ENCODE data around the gene MAP3K14. TPM values are rescaled to one million over a fixed set of nuclear protein-coding genes. Genes with fewer than 3 reads are reported as not detected.
A peak's percentile ranks its signal among the peaks of the same experiment; 100 is the strongest.

The MAP3K14 gene
- total RNA-seq, 1 donor from 2014 or later: 11.5 TPM

DNA sequence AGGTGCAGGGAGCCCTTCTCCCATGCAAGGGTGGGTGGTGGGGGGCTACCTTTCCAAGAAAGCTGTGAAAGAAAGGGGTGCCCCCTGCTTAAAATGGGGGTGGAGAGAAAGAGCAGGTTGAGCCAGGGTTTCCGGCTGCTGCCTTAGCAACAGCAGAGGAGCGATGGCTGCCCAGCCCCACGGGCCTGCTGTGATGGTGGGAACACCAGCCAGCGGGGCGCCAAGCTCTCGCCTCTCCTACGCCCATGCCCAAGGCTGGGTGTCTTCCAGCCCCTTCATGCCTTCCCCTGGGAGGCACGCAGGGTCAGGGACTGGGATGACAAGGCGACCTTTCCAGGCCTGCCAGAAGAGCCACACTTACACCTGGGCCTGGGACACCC lies 92.2 kb downstream of the MAP3K14 start:
- no peak overlapping the region for H3K27ac Mint-ChIP-seq (ENCODE audit: unreplicated experiment)
- no peaks in the 10 kb centered on the region for H3K36me3 Mint-ChIP-seq (ENCODE audit: low read depth)
- TF ChIP-seq, protein P1, sequence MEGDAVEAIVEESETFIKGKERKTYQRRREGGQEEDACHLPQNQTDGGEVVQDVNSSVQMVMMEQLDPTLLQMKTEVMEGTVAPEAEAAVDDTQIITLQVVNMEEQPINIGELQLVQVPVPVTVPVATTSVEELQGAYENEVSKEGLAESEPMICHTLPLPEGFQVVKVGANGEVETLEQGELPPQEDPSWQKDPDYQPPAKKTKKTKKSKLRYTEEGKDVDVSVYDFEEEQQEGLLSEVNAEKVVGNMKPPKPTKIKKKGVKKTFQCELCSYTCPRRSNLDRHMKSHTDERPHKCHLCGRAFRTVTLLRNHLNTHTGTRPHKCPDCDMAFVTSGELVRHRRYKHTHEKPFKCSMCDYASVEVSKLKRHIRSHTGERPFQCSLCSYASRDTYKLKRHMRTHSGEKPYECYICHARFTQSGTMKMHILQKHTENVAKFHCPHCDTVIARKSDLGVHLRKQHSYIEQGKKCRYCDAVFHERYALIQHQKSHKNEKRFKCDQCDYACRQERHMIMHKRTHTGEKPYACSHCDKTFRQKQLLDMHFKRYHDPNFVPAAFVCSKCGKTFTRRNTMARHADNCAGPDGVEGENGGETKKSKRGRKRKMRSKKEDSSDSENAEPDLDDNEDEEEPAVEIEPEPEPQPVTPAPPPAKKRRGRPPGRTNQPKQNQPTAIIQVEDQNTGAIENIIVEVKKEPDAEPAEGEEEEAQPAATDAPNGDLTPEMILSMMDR (conservative IDR thresholded peaks at IDR 0.05): no peak
- peaks cover 54% of the 10 kb centered on the region for H3K27me3 Mint-ChIP-seq (ENCODE audit: low read depth)
- DNase-seq (ENCODE audit: low read depth, low spot score): no peak
- H3K4me1 Mint-ChIP-seq: no peaks in the 10 kb centered on the region
- H3K4me3 Mint-ChIP-seq: no peak overlapping the region
- H3K9me3 Mint-ChIP-seq: no peaks in the 10 kb centered on the region

DNA sequence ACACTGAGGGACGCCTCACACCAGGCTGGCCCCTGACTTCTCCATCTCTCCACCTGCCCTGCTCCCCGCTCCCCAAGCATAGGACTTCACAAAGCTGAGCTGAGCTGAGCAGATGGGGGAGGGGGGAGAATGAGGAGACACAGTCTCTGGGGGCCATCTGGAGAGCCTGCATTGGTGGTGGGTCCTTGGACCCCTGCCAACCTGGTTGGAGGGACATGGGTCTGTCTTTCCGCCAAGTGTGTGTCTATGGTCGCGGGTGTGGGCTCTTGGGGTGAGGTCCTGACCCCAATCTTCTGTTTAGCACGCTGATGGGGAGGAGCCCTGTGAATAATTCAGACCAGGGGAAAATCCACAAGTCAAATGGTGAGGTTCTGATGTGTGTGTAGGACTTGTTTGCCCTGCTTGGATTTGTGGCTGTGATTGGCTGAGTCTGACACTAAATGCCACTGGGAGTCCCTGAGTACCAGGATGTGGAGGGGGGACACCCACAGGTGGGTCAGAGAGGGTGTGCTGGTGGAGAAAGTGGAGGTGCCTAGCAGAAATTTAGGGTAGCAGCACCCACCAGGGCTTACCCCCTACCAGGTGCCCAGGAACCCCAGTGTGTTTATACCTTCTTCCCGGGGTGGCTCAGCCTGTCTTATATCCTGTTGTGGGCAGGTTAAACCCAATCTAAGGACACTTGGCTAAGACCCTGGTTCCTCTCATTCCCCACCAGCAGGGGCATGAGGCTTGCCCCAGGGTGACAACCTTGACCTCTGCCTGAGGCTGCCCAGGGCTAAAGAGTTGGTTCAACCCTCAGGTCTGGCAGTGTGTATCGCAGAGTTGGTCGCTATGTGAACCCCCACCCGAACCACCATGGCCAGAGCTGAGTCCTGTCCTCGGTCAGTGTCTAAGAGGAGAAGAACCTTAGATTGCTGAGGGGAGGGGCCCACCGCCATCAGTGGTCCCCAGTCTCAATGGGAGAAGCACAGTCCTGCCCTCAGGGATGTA lies 93.0 kb downstream of the MAP3K14 start:
- H3K4me1 Mint-ChIP-seq: no peaks in the 10 kb centered on the region
- TF ChIP-seq, protein P1 (conservative IDR thresholded peaks at IDR 0.05): no peak
- no peak for DNase-seq (ENCODE audit: low read depth, low spot score)
- peaks cover 62% of the 10 kb centered on the region for H3K27me3 Mint-ChIP-seq (ENCODE audit: low read depth)
- H3K9me3 Mint-ChIP-seq: no peaks in the 10 kb centered on the region
- H3K36me3 Mint-ChIP-seq (ENCODE audit: low read depth): no peaks in the 10 kb centered on the region
- peak overlapping the region; percentile 41 for H3K4me3 Mint-ChIP-seq
- H3K27ac Mint-ChIP-seq (ENCODE audit: unreplicated experiment): no peak overlapping the region

DNA sequence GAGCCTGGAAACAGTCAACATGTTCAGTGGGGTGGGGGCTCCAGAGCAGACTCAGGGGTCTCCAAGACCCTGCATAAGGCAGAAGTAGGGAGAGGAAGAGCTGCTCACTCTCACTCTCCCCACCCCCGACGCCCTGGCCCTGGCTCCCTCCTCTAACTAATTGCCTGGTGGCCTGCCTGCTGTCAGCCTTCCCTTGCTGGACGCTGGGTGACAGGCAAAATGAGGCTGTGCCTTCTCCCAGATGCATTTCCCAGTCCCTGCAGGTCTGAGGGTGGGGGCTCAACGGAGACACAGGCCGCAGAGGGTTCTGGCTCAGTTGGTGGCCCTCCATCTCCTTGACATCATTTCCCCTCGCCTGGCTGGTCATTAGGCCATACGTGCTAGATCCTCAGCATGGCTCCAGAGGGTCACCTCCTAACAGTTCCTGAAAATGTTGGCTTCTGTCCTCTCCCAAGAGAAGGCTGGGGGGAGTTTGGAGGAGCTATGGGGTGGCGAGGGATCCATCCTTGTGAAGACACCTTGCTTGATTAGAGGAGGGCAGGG lies 93.8 kb downstream of the MAP3K14 start:
- no peak overlapping the region for H3K27ac Mint-ChIP-seq (ENCODE audit: unreplicated experiment)
- TF ChIP-seq, protein P1 (conservative IDR thresholded peaks at IDR 0.05): no peak
- no peaks in the 10 kb centered on the region for H3K9me3 Mint-ChIP-seq
- H3K4me1 Mint-ChIP-seq: no peaks in the 10 kb centered on the region
- peak overlapping the region; percentile 57 for H3K4me3 Mint-ChIP-seq
- H3K27me3 Mint-ChIP-seq (ENCODE audit: low read depth): peaks cover 64% of the 10 kb centered on the region
- DNase-seq (ENCODE audit: low read depth, low spot score): no peak
- no peaks in the 10 kb centered on the region for H3K36me3 Mint-ChIP-seq (ENCODE audit: low read depth)

DNA sequence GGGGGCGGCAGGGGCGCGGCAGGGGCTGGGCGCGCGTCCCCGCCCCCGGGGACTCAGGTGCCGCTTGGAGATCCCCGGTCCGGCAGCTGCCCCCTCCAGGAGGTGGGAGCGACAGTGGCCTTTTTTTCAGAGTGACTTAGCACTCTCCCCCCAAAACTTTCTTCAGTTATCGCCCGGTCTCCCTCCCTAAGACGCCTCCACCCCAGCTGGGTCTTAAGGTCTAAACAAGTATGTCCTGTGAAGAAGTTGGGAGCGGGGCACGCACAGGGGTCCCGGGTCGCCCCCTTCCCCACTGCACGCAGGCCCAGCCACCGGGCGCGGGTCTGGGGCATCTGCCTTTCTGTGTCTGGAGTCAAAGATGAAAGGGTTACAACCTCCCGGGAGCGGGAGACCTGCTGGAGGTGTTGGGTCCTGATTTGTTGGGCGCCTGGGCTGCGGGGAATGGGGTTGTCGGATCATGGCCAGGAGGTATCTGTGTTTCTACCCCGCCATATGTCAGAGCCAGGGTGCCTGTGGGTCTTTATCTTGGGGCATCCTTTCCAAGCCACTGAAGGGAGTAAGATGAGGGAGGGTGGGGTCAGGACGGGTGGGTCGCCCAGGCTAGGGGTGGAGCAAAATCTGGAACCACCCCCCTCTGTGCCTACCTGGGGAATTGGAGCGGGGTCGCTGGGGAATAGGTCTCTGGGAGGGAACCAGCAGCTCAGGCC lies 94.4 kb downstream of the MAP3K14 start:
- DNase-seq (ENCODE audit: low read depth, low spot score): no peak
- H3K27ac Mint-ChIP-seq (ENCODE audit: unreplicated experiment): no peak overlapping the region
- H3K36me3 Mint-ChIP-seq (ENCODE audit: low read depth): no peaks in the 10 kb centered on the region
- H3K4me3 Mint-ChIP-seq: peak overlapping the region; percentile 57
- H3K4me1 Mint-ChIP-seq: no peaks in the 10 kb centered on the region
- TF ChIP-seq, protein P1 (conservative IDR thresholded peaks at IDR 0.05): no peak
- no peaks in the 10 kb centered on the region for H3K9me3 Mint-ChIP-seq
- H3K27me3 Mint-ChIP-seq (ENCODE audit: low read depth): peaks cover 66% of the 10 kb centered on the region

DNA sequence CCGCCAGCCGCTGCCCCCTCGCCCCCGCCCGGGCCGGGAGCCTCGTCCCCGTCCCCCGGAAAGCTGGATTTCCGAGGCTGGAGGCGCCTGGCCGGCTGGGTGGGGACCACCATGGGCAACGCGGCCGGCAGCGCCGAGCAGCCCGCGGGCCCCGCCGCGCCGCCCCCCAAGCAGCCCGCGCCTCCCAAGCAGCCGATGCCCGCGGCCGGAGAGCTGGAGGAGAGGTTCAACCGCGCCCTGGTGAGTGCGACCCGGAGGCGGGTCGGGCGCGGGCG lies 94.9 kb downstream of the MAP3K14 start:
- Mint-ChIP-seq H3K36me3 (ENCODE audit: low read depth) (no peaks in the 10 kb centered on the region), H3K4me3 (no peak overlapping the region), H3K9me3 (no peaks in the 10 kb centered on the region), H3K4me1 (no peaks in the 10 kb centered on the region), H3K27me3 (ENCODE audit: low read depth) (peaks cover 68% of the 10 kb centered on the region), H3K27ac (ENCODE audit: unreplicated experiment) (no peak overlapping the region)
- TF ChIP-seq, protein P1 (conservative IDR thresholded peaks at IDR 0.05): no peak
- DNase-seq (ENCODE audit: low read depth, low spot score): no peak
